CD8-positive, alpha-beta memory T cell (primary cell): ENCODE data around the gene HELZ2. TPM values are rescaled to one million over a fixed set of nuclear protein-coding genes. Genes with fewer than 3 reads are reported as not detected.

Source experiments
- CTCF ChIA-PET: fragments of 350-600 bp; sonication (Branson Sonifier 250); formaldehyde crosslinking; loops from one replicate; lab custom pipeline; 2021; ENCODE audit warnings: antibody characterized with exemption; lab: Charles Lee
- POLR2A ChIA-PET: fragments of 350-600 bp; sonication (Branson Sonifier 250); formaldehyde crosslinking; loops from one replicate; lab custom pipeline; 2021; ENCODE audit warnings: antibody characterized with exemption; lab: Charles Lee
- DNase-seq, 5 donors: peaks; one replicate each; pipeline versions ENCODE4 v3.0.0 to v3.0.0-alpha.2; 2020 to 2022; ENCODE audit warnings: mixed read lengths in 1 of 5
- H3K27ac ChIP-seq: one replicate; pipeline ENCODE4 v1.7.0; 2013; ENCODE audit warnings: low read depth, mild to moderate bottlenecking, low read length, moderate library complexity
- H3K27me3 ChIP-seq: 2 replicates; pipeline ENCODE4 v1.7.0; 2013; ENCODE audit warnings: low read length, mild to moderate bottlenecking; ENCODE audit not compliant: insufficient read depth, poor library complexity, severe bottlenecking
- H3K36me3 ChIP-seq: 2 replicates; pipeline ENCODE4 v1.7.0; 2013; ENCODE audit warnings: mild to moderate bottlenecking, low read length, moderate library complexity; ENCODE audit not compliant: insufficient read depth
- H3K4me1 ChIP-seq: 2 replicates; pipeline ENCODE4 v1.7.0; 2013; ENCODE audit warnings: mild to moderate bottlenecking, low read length, moderate library complexity; ENCODE audit not compliant: insufficient read depth
- H3K4me3 ChIP-seq: 2 replicates; pipeline ENCODE4 v1.7.0; 2013; ENCODE audit warnings: mild to moderate bottlenecking, low read length
- H3K9me3 ChIP-seq: 2 replicates; pipeline ENCODE4 v1.7.0; 2013; ENCODE audit warnings: mild to moderate bottlenecking, low read length
- H3K27ac Mint-ChIP-seq, 8 donors: one replicate each; pipeline ENCODE4 v1.8.0; 2020 to 2021; ENCODE audit warnings: mixed read lengths in 8 of 8, mild to moderate bottlenecking in 6 of 8, inconsistent platforms in 3 of 8, moderate library complexity in 3 of 8
- H3K27me3 Mint-ChIP-seq, 2 donors: one replicate each; pipeline ENCODE4 v1.8.0; 2020 to 2021; ENCODE audit warnings: mixed read lengths in 2 of 2, mild to moderate bottlenecking in 1 of 2, moderate library complexity in 1 of 2
- H3K36me3 Mint-ChIP-seq, 3 donors: one replicate each; pipeline ENCODE4 v1.8.0; 2020 to 2021; ENCODE audit warnings: mixed read lengths in 3 of 3, inconsistent platforms in 1 of 3, mild to moderate bottlenecking in 1 of 3
- H3K4me1 Mint-ChIP-seq, 3 donors: one replicate each; pipeline ENCODE4 v1.8.0; 2020 to 2021; ENCODE audit warnings: mixed read lengths in 3 of 3, inconsistent platforms in 1 of 3, mild to moderate bottlenecking in 1 of 3
- H3K4me3 Mint-ChIP-seq, 7 donors: one replicate each; pipeline ENCODE4 v1.8.0; 2020 to 2021; ENCODE audit warnings: mixed read lengths in 7 of 7, mild to moderate bottlenecking in 6 of 7, moderate library complexity in 4 of 7, inconsistent platforms in 2 of 7
- H3K9me3 Mint-ChIP-seq, 5 donors: one replicate each; pipeline ENCODE4 v1.8.0; 2020 to 2022; ENCODE audit warnings: mixed read lengths in 5 of 5, mild to moderate bottlenecking in 3 of 5, moderate library complexity in 2 of 5, inconsistent platforms in 1 of 5
- polyA plus RNA-seq: library from polyadenylated mRNA; unstranded; fragments of 300-500 nt; fragmentation: Illumina TruSeq; gene quantifications from one replicate; pipeline ENCODE4 v1.2.3, GENCODE V29; 2021
- total RNA-seq, 2 experiments: library from RNA; stranded (reverse); gene quantifications; one replicate each; pipeline ENCODE4 v1.2.3, GENCODE V29; 2021

HELZ2 gene
- total and polyA plus RNA-seq, 3 experiments from 2014 or later = 7.4 to 9.8 (median 8.7) TPM

GRCh38 chr20:63578224-63579016, 4.4 kb upstream of the HELZ2 start:
- Mint-ChIP-seq H3K4me3 (no peak overlapping the region), H3K4me1 (peaks cover 3 to 5% (median 4%) of the 10 kb centered on the region in 3 donors), H3K36me3 (no peaks in the 10 kb centered on the region), H3K27ac (no peak overlapping the region), H3K9me3 (no peaks in the 10 kb centered on the region), H3K27me3 (peaks cover 0 to 4% of the 10 kb centered on the region in 2 donors)
- Histone ChIP-seq H3K4me1 (peaks cover 16% of the 10 kb centered on the region), H3K36me3 (no peaks in the 10 kb centered on the region), H3K9me3 (no peaks in the 10 kb centered on the region), H3K4me3 (no peak overlapping the region), H3K27me3 (no peaks in the 10 kb centered on the region), H3K27ac (no peak overlapping the region)
- DNase-seq = no peak
- CTCF ChIA-PET = interaction anchor here (3.9 kb wide), 1 partner anchor 39 kb away, joined by 18 read pairs; the partner anchor contains the start of gene PTK6
- POLR2A ChIA-PET = no interaction called here

- no peaks in the 10 kb centered on the region for H3K27me3 ChIP-seq
These were observed 3.4 kb upstream of the HELZ2 start for GRCh38 chr20:63577317-63577894.

GRCh38 chr20:63576311-63576710, 2.3 kb upstream of the HELZ2 start:
- no peaks in the 10 kb centered on the region for H3K27me3 ChIP-seq
- H3K27ac ChIP-seq = no peak overlapping the region
- peaks cover 24% of the 10 kb centered on the region for H3K4me1 ChIP-seq
- H3K27me3 Mint-ChIP-seq = peaks cover 0 to 4% of the 10 kb centered on the region in 2 donors
- peaks cover 3 to 5% (median 4%) of the 10 kb centered on the region in 3 donors for H3K4me1 Mint-ChIP-seq
- no peak overlapping the region for H3K27ac Mint-ChIP-seq
- H3K9me3 Mint-ChIP-seq = no peaks in the 10 kb centered on the region
- no peak for DNase-seq
- H3K4me3 Mint-ChIP-seq = peak overlapping the region in 4 of 7 donors; percentile 17 to 69 (median 36)
- no peaks in the 10 kb centered on the region for H3K36me3 Mint-ChIP-seq
- no peaks in the 10 kb centered on the region for H3K9me3 ChIP-seq
- H3K4me3 ChIP-seq = no peak overlapping the region
- ChIA-PET CTCF (interaction anchor here (1.5 to 3.9 kb wide), 2 partner anchors 37 to 131 kb away, joined by 3 to 18 read pairs; partner anchors contain the start of gene PTK6), POLR2A (no interaction called here)
- H3K36me3 ChIP-seq = no peaks in the 10 kb centered on the region

More at GRCh38 chr20:63577317-63577894, 3.4 kb upstream of the HELZ2 start:
- Mint-ChIP-seq H3K27me3 (peaks cover 0 to 4% of the 10 kb centered on the region in 2 donors), H3K36me3 (no peaks in the 10 kb centered on the region), H3K9me3 (no peaks in the 10 kb centered on the region), H3K27ac (no peak overlapping the region), H3K4me3 (no peak overlapping the region), H3K4me1 (peaks cover 3 to 5% (median 4%) of the 10 kb centered on the region in 3 donors)
- H3K27ac ChIP-seq = no peak overlapping the region
- H3K36me3 ChIP-seq = no peaks in the 10 kb centered on the region
- H3K4me1 ChIP-seq = peaks cover 24% of the 10 kb centered on the region
- POLR2A ChIA-PET = no interaction called here
- DNase-seq = no peak
- CTCF ChIA-PET = interaction anchor here (1.5 to 3.9 kb wide), 2 partner anchors 38 to 130 kb away, joined by 3 to 18 read pairs; partner anchors contain the start of gene PTK6
- H3K4me3 ChIP-seq = no peak overlapping the region
- H3K9me3 ChIP-seq = no peaks in the 10 kb centered on the region

- H3K4me1 ChIP-seq = peaks cover 16% of the 10 kb centered on the region
- H3K36me3 ChIP-seq = no peaks in the 10 kb centered on the region
- H3K27ac ChIP-seq = no peak overlapping the region
- peak overlapping the region; percentile 32 to 84 (median 66) for H3K4me3 Mint-ChIP-seq
- no peak overlapping the region for H3K4me3 ChIP-seq
- ChIA-PET CTCF (interaction anchor here (1.9 to 4.0 kb wide), 2 partner anchors 36 to 67 kb away, joined by 10 to 20 read pairs; partner anchors contain the start of gene PTK6), POLR2A (interaction anchor here (0.6 to 1.9 kb wide), 2 partner anchors 54 to 149 kb away, joined by 3 to 7 read pairs; partner anchors contain the start of gene PPDPF)
- H3K27me3 Mint-ChIP-seq = peaks cover 0 to 4% of the 10 kb centered on the region in 2 donors
- H3K36me3 Mint-ChIP-seq = no peaks in the 10 kb centered on the region
- DNase-seq = no peak
- H3K9me3 ChIP-seq = no peaks in the 10 kb centered on the region
- peak overlapping the region in 4 of 8 donors; percentile 29 to 72 (median 63) for H3K27ac Mint-ChIP-seq
- peaks cover under 1 to 4% (median 3%) of the 10 kb centered on the region in 3 donors for H3K4me1 Mint-ChIP-seq
- no peaks in the 10 kb centered on the region for H3K9me3 Mint-ChIP-seq
- no peaks in the 10 kb centered on the region for H3K27me3 ChIP-seq
These were observed 1.0 kb upstream of the HELZ2 start for GRCh38 chr20:63574829-63575743.

- ChIA-PET POLR2A (interaction anchor here (0.9 to 1.9 kb wide), 3 partner anchors 36 to 54 kb away, joined by 3 to 7 read pairs (median 6); partner anchors contain the start of genes GMEB2 and PPDPF), CTCF (interaction anchor here (1.0 to 4.0 kb wide), 5 partner anchors 8 to 85 kb away, joined by 3 to 20 read pairs (median 4); partner anchors contain the start of genes PPDPF, PTK6 and RTEL1)
- peak overlapping the region; percentile 70 for H3K27ac ChIP-seq
- H3K9me3 Mint-ChIP-seq = no peaks in the 10 kb centered on the region
- H3K4me3 ChIP-seq = peak overlapping the region; percentile 62
- H3K4me3 Mint-ChIP-seq = peak overlapping the region; percentile 66 to 94 (median 78)
- H3K4me1 ChIP-seq = peaks cover 26% of the 10 kb centered on the region
- peaks cover 0 to 4% of the 10 kb centered on the region in 2 donors for H3K27me3 Mint-ChIP-seq
- no peaks in the 10 kb centered on the region for H3K27me3 ChIP-seq
- no peaks in the 10 kb centered on the region for H3K9me3 ChIP-seq
- no peaks in the 10 kb centered on the region for H3K36me3 Mint-ChIP-seq
- H3K27ac Mint-ChIP-seq = peak overlapping the region in 7 of 8 donors; percentile 3 to 94 (median 80)
- DNase-seq = no peak
- peaks cover 7 to 13% (median 10%) of the 10 kb centered on the region in 3 donors for H3K4me1 Mint-ChIP-seq
- H3K36me3 ChIP-seq = no peaks in the 10 kb centered on the region
These were observed 350 bp downstream of the HELZ2 start for GRCh38 chr20:63573647-63574131.

GRCh38 chr20:63572788-63573646, 1.0 kb downstream of the HELZ2 start:
- H3K4me1 ChIP-seq = peaks cover 32% of the 10 kb centered on the region
- H3K4me3 Mint-ChIP-seq = peak overlapping the region; percentile 66 to 94 (median 78)
- H3K36me3 ChIP-seq = no peaks in the 10 kb centered on the region
- POLR2A ChIA-PET = interaction anchor here (0.9 to 1.9 kb wide), 3 partner anchors 35 to 54 kb away, joined by 3 to 7 read pairs (median 6); partner anchors contain the start of genes GMEB2 and PPDPF
- H3K27me3 Mint-ChIP-seq = peaks cover 0 to 4% of the 10 kb centered on the region in 2 donors
- H3K27me3 ChIP-seq = no peaks in the 10 kb centered on the region
- H3K9me3 ChIP-seq = no peaks in the 10 kb centered on the region
- no peak for DNase-seq
- peak overlapping the region; percentile 62 for H3K4me3 ChIP-seq
- H3K4me1 Mint-ChIP-seq = peaks cover 10 to 20% (median 14%) of the 10 kb centered on the region in 3 donors
- no peaks in the 10 kb centered on the region for H3K9me3 Mint-ChIP-seq
- CTCF ChIA-PET = interaction anchor here (1.0 to 4.0 kb wide), 5 partner anchors 9 to 85 kb away, joined by 3 to 20 read pairs (median 4); partner anchors contain the start of genes PPDPF, PTK6 and RTEL1
- no peaks in the 10 kb centered on the region for H3K36me3 Mint-ChIP-seq
- H3K27ac ChIP-seq = peak overlapping the region; percentile 70
- H3K27ac Mint-ChIP-seq = peak overlapping the region in 7 of 8 donors; percentile 3 to 94 (median 80)
